Omental fat pad (tissue), 4 donors: Measurements from ENCODE around the gene TUBB4A. TPM values are rescaled to one million over a fixed set of nuclear protein-coding genes. Genes with fewer than 3 reads are reported as not detected.

Source experiments
- ATAC-seq: fragments of 150-250 bp; one replicate; pipeline ENCODE4 v1.9.1; 2016; ENCODE audit warnings: mild to moderate bottlenecking, moderate library complexity; ENCODE audit not compliant: low FRiP score
- DNase-seq: peaks from one replicate; pipeline ENCODE4 v3.0.0-alpha.2; 2019; ENCODE audit warnings: low spot score
- total RNA-seq, 4 donors: library from RNA; depleted of rRNA; stranded (reverse); fragments of >200 nt; gene quantifications; one replicate each; pipeline ENCODE4 v1.1.0, GENCODE V29; 2016
- TF ChIP-seq, protein P1 (sequence below), 3 donors: fragments of 450-650 bp; IDR thresholded peaks; one replicate each; pipeline ENCODE4 v1.5.1; 2016 to 2017; ENCODE audit warnings: antibody characterized with exemption in 3 of 3, mild to moderate bottlenecking in 3 of 3, moderate library complexity in 2 of 3

The TUBB4A gene
- total RNA-seq, 4 donors from 2014 or later = 2.2 to 2.8 (median 2.2) TPM; not detected in 1

DNA sequence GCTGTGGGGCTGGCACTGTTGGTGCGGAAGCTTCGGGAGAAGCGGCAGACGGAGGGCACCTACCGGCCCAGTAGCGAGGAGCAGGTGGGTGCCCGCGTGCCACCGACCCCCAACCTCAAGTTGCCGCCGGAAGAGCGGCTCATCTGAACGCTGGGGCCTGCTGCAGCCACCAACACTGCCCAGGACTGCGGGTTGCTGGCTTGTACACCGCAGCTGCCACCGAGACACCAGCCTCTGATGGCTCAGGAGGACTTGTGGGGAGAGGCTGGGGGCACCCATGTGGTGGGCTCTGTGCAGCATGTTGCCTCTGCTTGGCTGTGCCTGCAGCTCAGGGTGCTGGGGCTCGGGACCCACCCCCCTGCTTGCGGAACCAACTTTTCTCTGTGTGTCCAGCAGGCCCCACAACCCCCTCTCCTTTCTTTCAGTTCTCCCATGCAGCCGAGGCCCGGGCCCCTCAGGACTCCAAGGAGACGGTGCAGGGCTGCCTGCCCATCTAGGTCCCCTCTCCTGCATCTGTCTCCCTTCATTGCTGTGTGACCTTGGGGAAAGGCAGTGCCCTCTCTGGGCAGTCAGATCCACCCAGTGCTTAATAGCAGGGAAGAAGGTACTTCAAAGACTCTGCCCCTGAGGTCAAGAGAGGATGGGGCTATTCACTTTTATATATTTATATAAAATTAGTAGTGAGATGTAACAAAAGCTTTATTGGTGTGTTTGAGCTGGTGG, 35.4 kb downstream of the TUBB4A start:
- TF ChIP-seq, protein P1, sequence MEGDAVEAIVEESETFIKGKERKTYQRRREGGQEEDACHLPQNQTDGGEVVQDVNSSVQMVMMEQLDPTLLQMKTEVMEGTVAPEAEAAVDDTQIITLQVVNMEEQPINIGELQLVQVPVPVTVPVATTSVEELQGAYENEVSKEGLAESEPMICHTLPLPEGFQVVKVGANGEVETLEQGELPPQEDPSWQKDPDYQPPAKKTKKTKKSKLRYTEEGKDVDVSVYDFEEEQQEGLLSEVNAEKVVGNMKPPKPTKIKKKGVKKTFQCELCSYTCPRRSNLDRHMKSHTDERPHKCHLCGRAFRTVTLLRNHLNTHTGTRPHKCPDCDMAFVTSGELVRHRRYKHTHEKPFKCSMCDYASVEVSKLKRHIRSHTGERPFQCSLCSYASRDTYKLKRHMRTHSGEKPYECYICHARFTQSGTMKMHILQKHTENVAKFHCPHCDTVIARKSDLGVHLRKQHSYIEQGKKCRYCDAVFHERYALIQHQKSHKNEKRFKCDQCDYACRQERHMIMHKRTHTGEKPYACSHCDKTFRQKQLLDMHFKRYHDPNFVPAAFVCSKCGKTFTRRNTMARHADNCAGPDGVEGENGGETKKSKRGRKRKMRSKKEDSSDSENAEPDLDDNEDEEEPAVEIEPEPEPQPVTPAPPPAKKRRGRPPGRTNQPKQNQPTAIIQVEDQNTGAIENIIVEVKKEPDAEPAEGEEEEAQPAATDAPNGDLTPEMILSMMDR (IDR thresholded peaks at IDR 0.05) = no peak
- DNase-seq (no peak), ATAC-seq (no peak)

DNA sequence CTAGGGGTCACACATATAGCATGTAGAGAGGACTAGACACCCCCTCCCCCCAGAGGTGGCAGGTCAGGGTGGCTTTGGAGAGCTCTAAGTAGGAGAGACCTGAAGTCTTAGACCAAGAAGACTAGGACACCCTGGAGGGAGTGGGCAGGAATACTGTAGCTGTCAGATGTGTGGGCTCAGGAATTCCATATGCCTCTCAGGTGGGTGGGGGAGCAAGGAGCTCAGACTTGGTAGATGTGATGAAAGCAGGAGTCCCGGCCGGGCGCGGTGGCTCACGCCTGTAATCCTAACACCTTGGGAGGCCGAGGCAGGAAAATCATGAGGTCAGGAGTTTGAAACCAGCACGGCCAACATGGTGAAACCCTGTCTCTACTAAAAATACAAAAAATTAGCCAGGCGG, 36.4 kb downstream of the TUBB4A start:
- no peak for ATAC-seq
- TF ChIP-seq, protein P1 (IDR thresholded peaks at IDR 0.05) = no peak
- DNase-seq = no peak

DNA sequence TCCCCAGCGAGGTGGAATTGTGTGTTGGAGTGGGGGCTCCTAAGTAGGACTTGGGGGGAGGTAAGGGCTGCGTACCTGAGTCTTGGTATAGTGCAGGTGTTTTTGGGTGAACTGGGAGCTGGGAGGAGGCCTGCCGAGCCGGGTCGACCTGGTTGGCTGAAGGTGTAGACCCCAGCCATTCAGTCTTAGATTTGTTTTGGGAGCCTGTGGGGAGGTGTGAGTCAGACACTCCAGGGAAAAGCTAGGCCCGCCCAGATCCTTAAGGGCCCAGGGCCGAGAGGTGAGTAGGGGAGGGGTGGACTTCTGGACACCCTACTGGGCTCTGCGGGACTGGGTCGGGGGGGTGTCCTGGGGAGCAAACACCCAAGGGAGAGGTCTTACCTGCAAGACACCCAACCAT, 37.1 kb downstream of the TUBB4A start:
- DNase-seq = no peak
- no peak for ATAC-seq
- TF ChIP-seq, protein P1 (IDR thresholded peaks at IDR 0.05) = no peak

DNA sequence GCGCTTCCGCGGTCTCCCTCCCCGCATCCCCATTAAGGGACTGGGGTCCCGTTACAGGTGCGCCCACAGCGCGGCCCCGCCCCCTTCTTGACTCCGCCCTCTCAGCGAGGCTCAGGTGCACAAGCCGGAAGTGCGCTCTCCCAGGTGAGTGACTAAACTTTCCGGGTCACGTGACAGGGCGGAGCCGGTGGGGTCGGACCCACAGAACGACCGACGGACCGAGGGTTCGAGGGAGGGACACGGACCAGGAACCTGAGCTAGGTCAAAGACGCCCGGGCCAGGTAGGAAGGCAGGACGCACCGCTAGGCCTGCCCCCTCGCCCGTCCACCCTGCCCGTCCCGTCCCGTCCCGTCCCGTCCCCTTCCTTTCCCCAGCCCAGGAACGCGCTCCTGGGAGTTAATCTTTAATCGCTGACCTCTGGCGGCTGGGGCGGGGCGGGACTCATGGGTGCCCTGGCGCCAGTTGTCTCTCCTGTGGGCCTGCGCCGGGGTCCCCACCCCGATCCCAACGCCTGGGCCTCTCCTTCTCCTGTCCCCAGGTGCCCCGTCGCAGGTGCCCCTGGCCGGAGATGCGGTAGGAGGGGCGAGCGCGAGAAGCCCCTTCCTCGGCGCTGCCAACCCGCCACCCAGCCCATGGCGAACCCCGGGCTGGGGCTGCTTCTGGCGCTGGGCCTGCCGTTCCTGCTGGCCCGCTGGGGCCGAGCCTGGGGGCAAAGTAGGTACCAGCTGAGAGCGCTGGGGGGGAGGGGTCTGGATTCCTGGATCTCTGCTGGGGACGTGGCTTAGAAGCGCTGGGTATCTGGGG, 37.8 kb downstream of the TUBB4A start, which contains the start of gene CRB3:
TSS of gene CRB3 (plus strand) at position 202 of the 804 bp plus-strand sequence. CDS start at position 633, 431 bp downstream.
- DNase-seq (no peak), ATAC-seq (no peak)
- TF ChIP-seq, protein P1 (IDR thresholded peaks at IDR 0.05) = no peak

DNA sequence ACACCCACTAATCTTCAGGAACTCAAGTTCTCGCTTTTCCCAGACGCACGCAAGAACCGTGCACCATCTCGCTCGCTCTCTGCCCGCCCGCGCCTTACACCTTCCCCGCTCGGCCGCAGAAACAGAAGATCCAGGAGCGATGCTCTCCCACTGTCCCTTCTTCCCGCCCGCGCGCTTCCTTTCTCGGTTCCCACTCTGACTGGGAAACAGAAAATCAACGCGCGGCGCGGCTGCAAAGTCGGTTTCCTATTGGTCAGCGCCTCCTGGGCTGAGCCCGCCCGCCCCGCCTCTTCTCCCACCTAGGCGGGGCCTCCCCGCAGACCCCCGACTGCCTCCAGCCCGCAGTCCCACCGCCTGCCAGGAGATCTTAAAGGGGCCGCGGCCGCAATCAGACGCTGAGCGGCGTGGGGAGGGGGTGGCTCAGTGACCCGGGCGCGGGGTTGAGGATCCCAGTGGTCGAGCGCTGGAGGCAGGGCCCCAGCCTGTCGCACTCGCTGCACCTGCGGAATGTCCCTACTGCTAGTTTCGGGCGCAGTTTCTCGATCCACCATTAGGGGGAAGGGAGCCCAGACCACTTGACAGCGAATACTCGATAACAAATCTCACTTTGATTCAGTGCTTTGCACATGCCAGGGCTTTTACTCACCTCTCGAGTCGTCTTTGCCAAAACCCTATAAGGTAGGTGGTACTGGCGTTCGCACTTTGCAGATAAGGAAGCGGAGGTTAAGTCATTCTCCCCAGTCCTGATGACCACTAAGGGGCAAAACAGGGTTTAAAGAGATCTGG, 41.8 kb downstream of the TUBB4A start:
- TF ChIP-seq, protein P1 (IDR thresholded peaks at IDR 0.05) = peak in 1 of 3 donors; percentile 47
- peak; percentile 91 for ATAC-seq
- peak; percentile 77 for DNase-seq

DNA sequence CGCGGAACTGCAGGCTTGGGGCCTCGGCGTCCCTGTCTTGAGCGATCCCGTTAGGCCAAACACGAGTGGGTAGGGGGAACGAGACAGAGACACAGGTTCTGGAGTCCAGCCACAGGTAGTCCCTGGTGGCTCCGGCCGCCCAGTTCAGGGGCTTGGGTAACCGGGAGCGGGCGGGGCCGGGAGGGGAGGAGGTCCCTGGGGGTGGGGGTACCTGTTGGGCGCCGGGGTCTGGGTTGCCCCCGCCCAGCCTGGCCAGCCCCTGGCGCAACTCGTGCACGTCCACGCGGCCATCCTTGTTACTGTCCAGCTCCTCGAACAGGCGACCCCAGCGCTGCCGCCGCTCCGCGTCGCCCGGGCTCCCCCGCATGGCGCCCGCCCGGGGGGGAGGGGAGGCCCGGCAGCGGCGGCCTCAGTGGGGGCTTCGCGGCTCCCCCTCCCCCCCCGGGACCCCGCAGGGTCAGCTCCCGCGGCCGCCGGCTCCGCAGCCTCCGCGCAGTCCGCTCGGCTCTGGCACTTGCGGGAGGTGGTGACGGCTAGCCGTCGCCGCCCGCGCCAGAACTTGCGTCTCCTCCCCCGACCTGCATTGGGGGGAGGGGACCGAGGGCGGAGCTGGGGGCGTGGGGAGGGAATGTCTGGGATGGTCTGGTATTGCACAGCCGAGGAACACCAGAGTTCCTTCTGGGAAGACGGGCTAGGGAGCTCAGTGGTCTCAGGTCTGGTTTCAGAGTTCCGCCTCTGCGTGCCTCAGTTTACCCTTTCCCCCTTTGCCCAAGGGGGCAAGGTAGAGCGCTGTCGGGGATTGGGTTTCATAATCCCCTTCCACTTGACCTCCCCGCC, 42.6 kb downstream of the TUBB4A start, which contains the start of gene SLC25A23:
TSS of gene SLC25A23 (minus strand) at position 531 of the 837 bp plus-strand sequence. CDS start at position 367, 164 bp downstream.
- TF ChIP-seq, protein P1 (IDR thresholded peaks at IDR 0.05) = no peak
- ATAC-seq (peak; percentile 16), DNase-seq (no peak)
